GM19328 (cell line): ENCODE measurements around the gene SHPK.
"Not testable (repeated sequence)": the region's sequence is repeated elsewhere in the genome, so short reads cannot be mapped to it uniquely, and the experiment has no call there.

ENCODE experiments used
- ATAC-seq: cut with Tn5 transposase; IDR thresholded peaks from one replicate; pipeline ENCODE4 v1.9.1; 2021; ENCODE audit warnings: mild to moderate bottlenecking, moderate library complexity; ENCODE audit not compliant: unreplicated experiment

The SHPK gene

GRCh38 chr17:3592216-3592860 is 43.7 kb downstream of the SHPK start:
- ATAC-seq: no peak

- ATAC-seq: no peak
These were observed 45.3 kb downstream of the SHPK start for GRCh38 chr17:3590768-3591167.

GRCh38 chr17:3590231-3590630 is 45.8 kb downstream of the SHPK start:
- no peak for ATAC-seq

- ATAC-seq: no peak
These were observed 46.3 kb downstream of the SHPK start for GRCh38 chr17:3589784-3590183.

- no peak for ATAC-seq
These were observed 50.2 kb downstream of the SHPK start for GRCh38 chr17:3585826-3586225.

- no peak for ATAC-seq
These were observed 52.6 kb downstream of the SHPK start for GRCh38 chr17:3583456-3583855.

- ATAC-seq: no peak
These were observed 53.1 kb downstream of the SHPK start for GRCh38 chr17:3582915-3583314.

GRCh38 chr17:3578667-3579066 is 57.4 kb downstream of the SHPK start:
- not testable (repeated sequence) for ATAC-seq

- no peak for ATAC-seq
These were observed 59.1 kb downstream of the SHPK start for GRCh38 chr17:3576970-3577369.

GRCh38 chr17:3575511-3575910 is 60.5 kb downstream of the SHPK start:
- ATAC-seq: no peak

- no peak for ATAC-seq
These were observed 61.8 kb downstream of the SHPK start for GRCh38 chr17:3574231-3574630.

GRCh38 chr17:3573246-3574100 is 62.6 kb downstream of the SHPK start:
- no peak for ATAC-seq

- no peak for ATAC-seq
These were observed 63.8 kb downstream of the SHPK start for GRCh38 chr17:3572231-3572630.

- no peak for ATAC-seq
These were observed 64.8 kb downstream of the SHPK start for GRCh38 chr17:3571043-3571900.

GRCh38 chr17:3569534-3570137 is 66.4 kb downstream of the SHPK start:
- ATAC-seq: no peak

GRCh38 chr17:3566551-3566950 is 69.5 kb downstream of the SHPK start:
- ATAC-seq: no peak

GRCh38 chr17:3565143-3565542 is 70.9 kb downstream of the SHPK start:
- ATAC-seq: no peak

GRCh38 chr17:3564241-3564640 is 71.8 kb downstream of the SHPK start:
- ATAC-seq: not testable (repeated sequence)

- no peak for ATAC-seq
These were observed 76.8 kb downstream of the SHPK start for GRCh38 chr17:3559270-3559645.

GRCh38 chr17:3558603-3559269 is 77.3 kb downstream of the SHPK start:
- peak; percentile 75 for ATAC-seq
